Ovary (tissue), 3 donors: ENCODE measurements around the gene ELAC2.

Experiments
- POLR2A ChIP-seq: fragments of 450-650 bp; IDR thresholded peaks from one replicate; pipeline ENCODE4 v1.6.1; 2017; ENCODE audit warnings: antibody characterized with exemption, mild to moderate bottlenecking, moderate library complexity
- TF ChIP-seq, protein P1 (sequence below), 3 donors: fragments of 450-650 bp in 2 of 3; fragments of 200-600 bp in 1 of 3; IDR thresholded peaks; one replicate each; pipeline versions ENCODE4 v1.5.1 to v1.8.0; 2016 to 2022; ENCODE audit warnings: antibody characterized with exemption in 3 of 3, mild to moderate bottlenecking in 1 of 3
- donor health status: DM: no; HTN: no; CAD: no.

DNA sequence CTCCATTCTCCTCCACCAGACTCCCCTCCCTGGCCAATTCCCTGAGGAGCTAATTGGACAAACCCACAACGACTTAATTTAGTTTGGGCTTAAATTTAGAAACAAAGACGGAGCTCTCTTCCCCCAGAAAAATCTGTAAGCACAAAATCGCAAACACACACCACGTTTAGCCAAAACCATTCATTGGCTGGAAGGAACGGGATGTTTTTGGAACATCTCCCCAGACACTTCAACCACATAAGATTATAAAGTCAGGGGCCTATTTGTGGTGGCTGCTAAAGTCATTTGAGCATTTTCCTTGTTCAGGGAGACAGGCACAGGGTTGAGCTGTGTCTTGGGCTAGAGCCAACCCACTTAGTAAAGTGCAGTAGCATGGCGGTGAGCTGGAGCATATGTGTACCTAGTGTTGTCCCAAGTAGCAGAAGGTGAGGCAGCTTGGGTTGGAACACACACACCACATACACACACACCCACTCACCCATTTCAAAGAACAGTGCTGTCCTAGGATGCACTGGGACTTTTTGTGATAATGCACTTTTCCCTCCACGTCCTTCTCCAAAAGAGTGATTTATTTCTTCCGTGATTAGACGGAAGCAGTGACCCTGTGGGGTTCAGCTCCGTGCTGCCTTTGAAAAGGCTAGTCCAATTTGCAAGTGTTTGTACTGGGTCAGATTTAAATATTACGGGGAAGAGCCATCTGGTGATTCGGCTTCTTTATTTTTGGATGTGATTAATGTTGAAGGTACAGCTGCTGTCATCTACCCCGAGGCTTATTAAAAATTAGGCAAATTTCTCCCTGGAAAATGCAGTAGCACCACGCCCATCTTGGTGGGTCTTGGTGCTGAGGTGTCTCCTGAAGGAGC, 32.2 kb downstream of the ELAC2 start:
- TF ChIP-seq, protein P1, sequence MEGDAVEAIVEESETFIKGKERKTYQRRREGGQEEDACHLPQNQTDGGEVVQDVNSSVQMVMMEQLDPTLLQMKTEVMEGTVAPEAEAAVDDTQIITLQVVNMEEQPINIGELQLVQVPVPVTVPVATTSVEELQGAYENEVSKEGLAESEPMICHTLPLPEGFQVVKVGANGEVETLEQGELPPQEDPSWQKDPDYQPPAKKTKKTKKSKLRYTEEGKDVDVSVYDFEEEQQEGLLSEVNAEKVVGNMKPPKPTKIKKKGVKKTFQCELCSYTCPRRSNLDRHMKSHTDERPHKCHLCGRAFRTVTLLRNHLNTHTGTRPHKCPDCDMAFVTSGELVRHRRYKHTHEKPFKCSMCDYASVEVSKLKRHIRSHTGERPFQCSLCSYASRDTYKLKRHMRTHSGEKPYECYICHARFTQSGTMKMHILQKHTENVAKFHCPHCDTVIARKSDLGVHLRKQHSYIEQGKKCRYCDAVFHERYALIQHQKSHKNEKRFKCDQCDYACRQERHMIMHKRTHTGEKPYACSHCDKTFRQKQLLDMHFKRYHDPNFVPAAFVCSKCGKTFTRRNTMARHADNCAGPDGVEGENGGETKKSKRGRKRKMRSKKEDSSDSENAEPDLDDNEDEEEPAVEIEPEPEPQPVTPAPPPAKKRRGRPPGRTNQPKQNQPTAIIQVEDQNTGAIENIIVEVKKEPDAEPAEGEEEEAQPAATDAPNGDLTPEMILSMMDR (IDR thresholded peaks at IDR 0.05) = no peak
- TF ChIP-seq POLR2A = no peak
